ENCODE measurements around the gene DOCK10.

DOCK10 gene

GRCh38 chr2:224835405-224835804 lies 206.9 kb downstream of the DOCK10 start:
- no peak overlapping the region for H3K4me3 ChIP-seq (replicated peaks in 1 of 2; ENCODE audit: low read depth in 2 of 2, low read length in 2 of 2)
- no peak for TF ChIP-seq CTCF (IDR thresholded peaks at IDR 0.05; ENCODE audit: low read depth, low read length)
- no peak for DNase-seq (ENCODE audit: low read depth in 2 of 2)

- no peak for DNase-seq (ENCODE audit: low read depth in 2 of 2)
- H3K4me3 ChIP-seq (replicated peaks in 1 of 2; ENCODE audit: low read depth in 2 of 2, low read length in 2 of 2): no peak overlapping the region
- TF ChIP-seq CTCF (IDR thresholded peaks at IDR 0.05; ENCODE audit: low read depth, low read length): no peak
These were observed 208.3 kb downstream of the DOCK10 start for GRCh38 chr2:224833986-224834385.

GRCh38 chr2:224832207-224832606 lies 210.1 kb downstream of the DOCK10 start:
- no peak for TF ChIP-seq CTCF (IDR thresholded peaks at IDR 0.05; ENCODE audit: low read depth, low read length)
- no peak overlapping the region for H3K4me3 ChIP-seq (replicated peaks in 1 of 2; ENCODE audit: low read depth in 2 of 2, low read length in 2 of 2)
- no peak for DNase-seq (ENCODE audit: low read depth in 2 of 2)

GRCh38 chr2:224831530-224831929 lies 210.7 kb downstream of the DOCK10 start:
- H3K4me3 ChIP-seq (replicated peaks in 1 of 2; ENCODE audit: low read depth in 2 of 2, low read length in 2 of 2): no peak overlapping the region
- no peak for TF ChIP-seq CTCF (IDR thresholded peaks at IDR 0.05; ENCODE audit: low read depth, low read length)
- DNase-seq (ENCODE audit: low read depth in 2 of 2): no peak

- peak; percentile 9 to 31 for DNase-seq (ENCODE audit: low read depth in 2 of 2)
- no peak overlapping the region for H3K4me3 ChIP-seq (replicated peaks in 1 of 2; ENCODE audit: low read depth in 2 of 2, low read length in 2 of 2)
- no peak for TF ChIP-seq CTCF (IDR thresholded peaks at IDR 0.05; ENCODE audit: low read depth, low read length)
These were observed 221.8 kb downstream of the DOCK10 start for GRCh38 chr2:224820283-224820991.

GRCh38 chr2:224819075-224819474 lies 223.2 kb downstream of the DOCK10 start:
- TF ChIP-seq CTCF (IDR thresholded peaks at IDR 0.05; ENCODE audit: low read depth, low read length): no peak

GRCh38 chr2:224817676-224818075 lies 224.6 kb downstream of the DOCK10 start:
- TF ChIP-seq CTCF (IDR thresholded peaks at IDR 0.05; ENCODE audit: low read depth, low read length): no peak
- DNase-seq (ENCODE audit: low read depth in 2 of 2): peak; percentile 27 to 41
- H3K4me3 ChIP-seq (replicated peaks in 1 of 2; ENCODE audit: low read depth in 2 of 2, low read length in 2 of 2): no peak overlapping the region

More at GRCh38 chr2:224819075-224819474, 223.2 kb downstream of the DOCK10 start:
- DNase-seq (ENCODE audit: low read depth in 2 of 2): no peak
- H3K4me3 ChIP-seq (replicated peaks in 1 of 2; ENCODE audit: low read depth in 2 of 2, low read length in 2 of 2): no peak overlapping the region

Measured in cardiac fibroblast (primary cell).